Muscle layer of colon (tissue), 2 donors: ENCODE results near the gene TOMM70.

Source experiments
- H3K27ac ChIP-seq: one replicate; pipeline ENCODE4 v1.7.0; 2013; ENCODE audit warnings: low read depth, mild to moderate bottlenecking, low read length, moderate library complexity
- H3K27me3 ChIP-seq, 2 donors: one replicate each; pipeline ENCODE4 v1.7.0; 2013; ENCODE audit warnings: low read length in 2 of 2, mild to moderate bottlenecking in 2 of 2; ENCODE audit not compliant: insufficient read depth in 2 of 2, control insufficient read depth in 1 of 2
- H3K36me3 ChIP-seq: one replicate; pipeline ENCODE4 v1.7.0; 2013; ENCODE audit warnings: mild to moderate bottlenecking, low read length; ENCODE audit not compliant: insufficient read depth
- H3K4me1 ChIP-seq: one replicate; pipeline ENCODE4 v1.7.0; 2013; ENCODE audit warnings: mild to moderate bottlenecking, low read length; ENCODE audit not compliant: insufficient read depth
- H3K4me3 ChIP-seq, 2 donors: one replicate each; pipeline ENCODE4 v1.7.0; 2013; ENCODE audit warnings: low read length in 2 of 2, low read depth in 1 of 2, mild to moderate bottlenecking in 1 of 2, moderate library complexity in 1 of 2
- H3K9ac ChIP-seq: one replicate; pipeline ENCODE4 v1.7.0; 2013; ENCODE audit warnings: low read length
- H3K9me3 ChIP-seq: one replicate; pipeline ENCODE4 v1.7.0; 2013; ENCODE audit warnings: mild to moderate bottlenecking, low read length
- donor health status: abdominal sarcoma.
- donor health status: Adenocarcinoma of cecum.

Gene TOMM70

DNA sequence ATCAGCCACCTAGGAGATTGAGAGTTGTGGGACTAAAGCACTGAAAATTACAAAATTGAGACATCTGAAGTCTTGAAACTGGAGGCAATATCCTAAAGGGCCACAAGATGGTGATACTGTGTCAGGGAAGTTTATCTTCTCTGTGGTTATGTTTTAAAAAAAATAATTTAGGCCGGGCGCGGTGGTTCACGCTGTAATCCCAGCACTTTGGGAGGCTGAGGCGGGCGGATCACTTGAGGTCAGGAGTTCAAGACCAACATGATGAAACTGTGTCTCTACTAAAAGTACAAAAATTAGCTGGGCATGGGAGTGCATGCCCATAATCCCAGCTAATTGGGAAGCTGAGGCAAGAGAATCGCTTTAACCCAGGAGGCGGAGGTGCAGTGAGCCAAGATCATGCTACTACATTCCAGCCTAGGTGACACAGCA is 84.2 kb downstream of the TOMM70 start:
- Histone ChIP-seq H3K36me3 (peaks cover 14% of the 10 kb centered on the region), H3K4me3 (no peak overlapping the region), H3K4me1 (no peaks in the 10 kb centered on the region), H3K9me3 (no peaks in the 10 kb centered on the region), H3K9ac (no peak overlapping the region), H3K27ac (no peak overlapping the region), H3K27me3 (no peaks in the 10 kb centered on the region)
